Stimulated activated CD4-positive, alpha-beta T cell treated with anti-CD3 and anti-CD28 coated beads, Interleukin-1b, Interleukin-23, amount 100 ng/mL, for 1 hour (primary cell): ENCODE data around the gene FKBP7.
"Not testable (repeated sequence)": the region's sequence is repeated elsewhere in the genome, so short reads cannot be mapped to it uniquely, and the experiment has no call there.

Experiments used
- DNase-seq, 2 donors: peaks; one replicate each; pipeline ENCODE4 v3.0.0-alpha.2; 2020; ENCODE audit warnings: low read depth in 2 of 2

FKBP7 gene

GRCh38 chr2:178485356-178485755 lies 7.0 kb upstream of the FKBP7 start:
- no peak for DNase-seq

GRCh38 chr2:178484245-178485041 lies 6.0 kb upstream of the FKBP7 start:
- DNase-seq = no peak

GRCh38 chr2:178482437-178482836 lies 4.0 kb upstream of the FKBP7 start:
- no peak for DNase-seq

GRCh38 chr2:178480227-178481181 lies 2.1 kb upstream of the FKBP7 start, which contains the start of gene PLEKHA3:
TSS of gene PLEKHA3 (plus strand) at chr2:178480457. CDS start at chr2:178480870, 413 bp downstream.
- DNase-seq = peak; percentile 34 to 41

GRCh38 chr2:178479758-178480226 lies 1.4 kb upstream of the FKBP7 start:
- DNase-seq = no peak

- DNase-seq = no peak
Measured at GRCh38 chr2:178479275-178479616, 846 bp upstream of the FKBP7 start.

GRCh38 chr2:178478130-178478438 lies 316 bp downstream of the FKBP7 start:
- no peak for DNase-seq

- DNase-seq = no peak
Measured at GRCh38 chr2:178477443-178478129, 814 bp downstream of the FKBP7 start.

GRCh38 chr2:178476477-178476876 lies 1.9 kb downstream of the FKBP7 start:
- no peak for DNase-seq

- no peak for DNase-seq
Measured at GRCh38 chr2:178474560-178474959, 3.8 kb downstream of the FKBP7 start.

GRCh38 chr2:178473931-178474330 lies 4.5 kb downstream of the FKBP7 start:
- no peak for DNase-seq

- no peak for DNase-seq
Measured at GRCh38 chr2:178473373-178473772, 5.0 kb downstream of the FKBP7 start.

GRCh38 chr2:178471313-178471712 lies 7.1 kb downstream of the FKBP7 start:
- not testable (repeated sequence) for DNase-seq

GRCh38 chr2:178469219-178469849 lies 9.1 kb downstream of the FKBP7 start:
- no peak for DNase-seq

- DNase-seq = no peak
Measured at GRCh38 chr2:178457390-178457886, 21.0 kb downstream of the FKBP7 start.

GRCh38 chr2:178455947-178456346 lies 22.5 kb downstream of the FKBP7 start:
- no peak for DNase-seq

- no peak for DNase-seq
Measured at GRCh38 chr2:178452870-178453269, 25.5 kb downstream of the FKBP7 start.

GRCh38 chr2:178452334-178452733 lies 26.1 kb downstream of the FKBP7 start:
- DNase-seq = no peak

GRCh38 chr2:178450774-178451525 lies 27.4 kb downstream of the FKBP7 start, which contains the start of the genes PJVK and PRKRA:
TSS of gene PJVK (plus strand) at chr2:178451378. CDS start at chr2:178453410, 2,032 bp downstream.
TSS of gene PRKRA (minus strand) at chr2:178451175. CDS start at chr2:178451030, 145 bp downstream.
- DNase-seq = peak; percentile 88 to 97

GRCh38 chr2:178450524-178450773 lies 28.0 kb downstream of the FKBP7 start:
- DNase-seq = no peak
